HTERT RPE-1 (cell line): Measurements from ENCODE around the gene TLE5.
"Not testable (repeated sequence)": the region's sequence is repeated elsewhere in the genome, so short reads cannot be mapped to it uniquely, and the experiment has no call there.

ENCODE experiments used
- in situ Hi-C: fragments of 300-500 bp; cut with MboI; formaldehyde crosslinking; loops from 4 replicates; pipeline ENCODE4 v1.14.3; 2020; ENCODE audit warnings: low sequenced_read_pairs

The TLE5 gene

GRCh38 chr19:3045885-3046697, 16.2 kb downstream of the TLE5 start:
- in situ Hi-C loops = no loop called here

DNA sequence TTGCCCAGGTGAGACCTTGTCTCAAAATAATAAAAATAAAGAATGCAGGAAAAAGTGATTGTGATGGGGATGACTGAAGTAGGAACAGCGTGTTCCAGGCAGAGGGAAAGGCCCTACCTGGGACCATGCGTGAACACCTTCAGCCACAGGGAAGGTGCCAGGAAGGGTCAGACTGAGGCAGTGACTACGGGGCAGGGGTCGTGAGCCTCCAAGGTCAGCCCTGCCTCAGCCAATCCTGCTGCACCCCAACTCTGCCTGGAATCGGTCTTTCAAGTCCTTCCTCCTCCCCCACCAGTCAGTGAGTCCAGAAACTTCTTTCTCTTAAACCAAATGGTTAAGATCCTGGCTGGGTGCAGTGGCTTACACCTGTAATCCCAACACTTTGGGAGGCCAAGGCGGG, 17.1 kb downstream of the TLE5 start:
- in situ Hi-C loops = no loop called here

DNA sequence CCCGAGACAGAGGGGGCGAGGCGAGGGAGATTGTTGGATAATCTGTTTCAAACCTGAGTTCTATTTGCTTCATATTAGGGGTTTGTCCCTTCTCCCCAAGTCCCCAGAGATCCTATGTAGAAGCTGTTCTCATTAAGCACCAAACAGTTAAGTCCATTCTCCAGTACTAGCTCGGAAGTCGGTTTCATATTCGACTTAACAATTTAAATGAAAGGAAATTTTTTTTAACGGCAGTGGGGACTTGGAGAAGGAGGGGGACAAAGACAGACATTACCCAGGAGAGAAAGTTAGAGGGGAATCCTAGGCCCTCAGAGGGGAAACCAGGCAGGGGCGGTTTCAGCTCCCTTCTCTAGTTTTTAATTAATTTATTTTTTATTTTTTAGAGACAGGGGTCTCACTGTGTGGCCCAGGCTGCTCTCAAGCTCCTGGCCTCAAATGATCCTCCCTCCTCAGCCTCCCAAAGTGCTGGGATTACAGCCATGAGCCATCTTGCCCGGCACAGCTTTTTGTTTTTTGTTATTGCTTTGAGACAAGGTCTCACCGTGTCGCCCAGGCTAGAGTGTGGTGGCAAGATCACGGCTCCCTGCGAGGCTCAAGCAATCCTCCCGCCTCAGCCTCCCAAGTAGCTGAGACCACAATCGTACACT, 19.6 kb downstream of the TLE5 start:
- in situ Hi-C loops = no loop called here

DNA sequence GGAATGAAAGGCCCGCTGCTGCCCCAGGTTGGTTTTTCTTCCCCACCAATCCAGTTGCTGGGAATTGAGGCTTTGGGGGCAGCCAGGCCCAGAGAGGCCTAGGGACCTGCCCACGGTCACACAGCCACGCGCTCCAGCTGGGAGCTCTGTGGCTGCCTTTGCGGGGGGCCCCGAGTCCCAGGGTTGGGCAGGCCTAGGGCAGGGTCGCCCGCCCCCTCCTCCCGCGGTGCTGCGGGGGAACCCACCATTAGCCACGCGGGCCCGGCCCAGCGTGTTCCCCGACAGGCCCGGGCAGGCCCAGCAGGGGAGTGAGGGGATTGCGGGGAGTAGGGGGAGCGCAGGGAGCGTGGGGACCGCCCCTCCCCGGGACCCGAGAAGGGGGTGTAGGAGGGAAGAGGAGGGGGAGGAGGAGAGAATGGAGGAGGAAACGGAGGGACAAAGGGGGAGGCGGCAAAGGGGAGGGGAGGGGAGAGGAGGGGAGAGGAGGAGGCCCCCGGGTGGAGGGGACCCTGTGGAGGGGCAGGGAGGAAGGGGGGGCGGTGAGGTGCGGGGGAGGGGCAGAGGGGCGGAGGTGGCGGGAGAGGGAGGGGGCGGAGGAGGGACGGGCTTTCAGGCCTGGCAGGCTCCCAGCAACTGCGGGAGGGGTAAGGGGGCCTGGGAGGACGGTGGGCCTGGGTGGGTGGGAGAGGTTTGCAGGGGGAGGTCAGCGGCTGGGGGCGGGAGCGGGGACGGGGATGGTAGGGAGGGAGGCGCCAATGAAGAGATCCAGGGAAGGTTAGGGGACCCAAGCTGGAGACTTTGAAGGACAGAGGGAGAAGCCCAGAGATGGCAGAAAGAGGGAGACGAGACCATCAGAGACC, 20.3 kb downstream of the TLE5 start:
- in situ Hi-C loops = no loop called here

DNA sequence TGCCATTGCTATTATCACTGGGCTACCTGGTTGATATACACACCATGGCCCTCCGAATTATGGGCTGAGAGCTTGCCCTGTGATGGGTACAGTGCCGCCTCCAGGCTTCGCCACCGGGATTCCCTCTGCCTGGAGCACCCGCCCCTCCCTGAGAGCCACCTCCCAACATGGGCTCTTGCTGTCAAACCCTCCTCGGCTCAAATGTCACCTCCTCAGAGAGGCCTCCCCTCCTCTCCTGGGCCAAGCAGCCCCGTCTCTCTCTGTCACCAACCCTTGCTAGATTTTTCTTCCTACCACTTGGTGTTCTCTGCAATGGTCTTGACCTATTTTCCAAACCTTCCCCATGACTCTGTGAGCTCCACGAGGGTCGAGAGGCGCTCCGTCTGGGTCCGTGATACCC, 21.0 kb downstream of the TLE5 start:
- in situ Hi-C loops = no loop called here

- in situ Hi-C loops = no loop called here
Observed at GRCh38 chr19:3039641-3040077, 22.6 kb downstream of the TLE5 start.

GRCh38 chr19:3039125-3039524, 23.2 kb downstream of the TLE5 start:
- in situ Hi-C loops = no loop called here

DNA sequence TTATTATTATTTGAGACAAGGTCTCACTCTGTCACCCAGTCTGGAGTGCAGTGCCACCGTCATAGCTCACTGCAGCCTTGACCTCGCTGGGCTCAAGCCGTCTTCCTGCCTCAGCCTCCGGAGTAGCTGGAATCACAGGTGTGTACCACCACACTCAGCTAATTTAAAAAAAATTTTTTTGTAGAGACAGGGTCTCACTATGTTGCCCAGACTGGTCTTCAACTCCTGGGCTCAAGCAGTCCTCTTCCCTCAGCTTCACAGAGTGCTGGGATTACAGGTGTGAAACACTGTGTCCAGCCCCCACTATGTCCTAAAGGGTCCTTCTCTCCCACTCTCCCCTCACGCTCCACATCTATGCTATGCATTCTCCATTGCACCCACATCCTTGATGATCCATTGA, 24.1 kb downstream of the TLE5 start:
- in situ Hi-C loops = no loop called here

DNA sequence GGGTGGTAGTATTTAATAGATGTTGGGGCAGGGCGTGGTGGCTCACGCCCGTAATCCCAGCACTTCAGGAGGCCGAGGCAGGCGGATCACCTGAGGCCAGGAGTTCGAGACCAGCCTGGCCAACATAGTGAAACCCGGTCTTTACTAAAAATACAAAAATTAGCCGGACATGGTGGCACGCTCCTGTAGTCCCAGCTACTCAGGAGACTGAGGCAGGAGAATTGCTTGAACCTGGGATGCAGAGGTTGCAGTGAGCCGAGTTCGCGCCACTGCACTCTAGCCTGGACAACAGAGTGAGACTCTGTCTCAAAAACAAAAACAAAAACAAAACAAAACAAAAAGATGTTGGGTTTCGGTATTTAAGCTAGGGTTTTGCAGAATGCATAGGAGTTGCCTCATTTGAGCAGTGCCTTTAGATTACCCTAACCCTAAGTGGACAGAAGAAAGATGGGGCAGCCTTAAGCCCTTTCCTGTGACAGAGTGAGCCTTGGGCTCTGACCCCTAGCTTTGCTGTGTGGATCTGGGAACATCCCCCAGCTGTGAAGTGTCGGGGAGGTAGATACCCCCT, 25.2 kb downstream of the TLE5 start:
- in situ Hi-C loops = not testable (repeated sequence)

- in situ Hi-C loops = no loop called here
Observed at GRCh38 chr19:3036119-3036976, 25.9 kb downstream of the TLE5 start.

DNA sequence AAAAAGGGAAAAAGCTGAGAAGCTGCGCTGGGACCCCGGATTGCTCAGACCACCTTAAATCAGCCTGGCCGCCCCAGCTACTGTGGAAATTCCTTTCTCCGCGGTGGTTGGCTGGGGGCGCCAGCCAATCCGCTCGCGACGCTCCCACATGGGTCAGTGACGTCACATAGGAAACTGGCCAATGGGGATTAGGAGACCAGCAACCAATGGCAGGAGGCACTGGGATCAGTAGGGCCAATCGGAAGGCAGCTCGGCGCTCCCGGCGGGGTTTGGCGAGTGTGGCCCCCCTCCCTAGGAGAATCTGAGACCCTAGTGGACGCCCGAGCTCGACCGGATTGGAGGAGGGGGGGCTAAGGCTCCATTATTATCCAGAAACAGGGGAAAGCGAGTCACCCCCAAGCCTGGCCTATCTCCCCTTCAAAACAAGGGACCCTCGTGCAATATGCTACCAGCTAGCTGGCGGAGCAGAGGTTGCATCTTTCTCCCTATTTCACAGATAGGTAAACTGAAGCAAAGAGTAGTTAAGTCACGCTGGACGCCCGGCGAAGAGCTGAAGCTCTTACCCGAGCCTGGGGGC, 26.7 kb downstream of the TLE5 start:
- in situ Hi-C loops = no loop called here

GRCh38 chr19:3034656-3035541, 27.4 kb downstream of the TLE5 start:
- in situ Hi-C loops = no loop called here

GRCh38 chr19:3034406-3034655, 28.0 kb downstream of the TLE5 start:
- in situ Hi-C loops = no loop called here

GRCh38 chr19:3033595-3034405, 28.5 kb downstream of the TLE5 start:
- in situ Hi-C loops = no loop called here

GRCh38 chr19:3031607-3031867, 30.8 kb downstream of the TLE5 start:
- in situ Hi-C loops = no loop called here

DNA sequence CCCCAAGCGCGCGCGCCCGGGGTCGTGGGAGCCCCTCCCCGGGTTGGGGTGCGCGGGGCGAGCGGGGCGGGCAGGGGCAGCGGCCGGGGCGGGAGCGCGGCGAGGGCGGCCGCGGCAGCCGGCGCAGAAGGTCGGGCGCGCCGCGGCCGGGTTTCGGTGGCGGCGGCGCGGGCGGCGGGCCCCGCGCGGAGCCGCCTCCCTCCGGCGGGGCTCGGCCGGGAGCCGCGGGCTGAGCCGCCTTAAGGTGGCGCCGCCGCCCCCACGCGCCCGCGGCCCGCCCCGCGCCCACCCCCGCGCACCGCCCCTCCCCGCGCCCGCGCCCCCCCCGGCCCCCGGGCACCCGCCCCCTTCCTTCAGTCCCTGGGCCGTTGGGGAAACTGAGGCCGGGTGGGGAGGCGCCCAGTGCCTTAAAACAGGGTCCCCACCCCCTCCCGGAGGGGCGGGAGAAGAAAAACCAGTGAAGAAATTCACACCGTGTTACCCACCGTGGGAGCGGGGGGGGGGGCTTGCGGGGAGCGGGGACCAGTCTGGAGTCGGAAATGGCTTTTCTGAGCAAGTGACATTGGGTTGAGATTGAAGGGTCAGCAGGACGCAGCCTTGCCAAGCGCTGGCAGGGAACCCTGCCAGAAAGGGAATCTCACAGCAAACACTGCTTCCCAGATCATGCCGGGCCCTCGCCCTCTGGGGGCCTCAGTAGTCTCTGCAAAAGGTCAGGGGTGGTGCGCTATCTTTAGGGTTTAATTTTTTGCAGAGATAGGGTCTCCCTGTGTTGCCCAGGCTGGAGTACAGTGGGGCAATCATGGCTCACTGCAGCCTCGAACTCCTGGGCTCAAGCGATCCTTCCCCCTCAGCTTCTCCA, 33.0 kb downstream of the TLE5 start, which contains the start of gene TLE2:
TSS of gene TLE2 (minus strand) at position 216 of the 859 bp plus-strand sequence. CDS start 376 bp downstream, outside the sequence.
- in situ Hi-C loops = no loop called here

DNA sequence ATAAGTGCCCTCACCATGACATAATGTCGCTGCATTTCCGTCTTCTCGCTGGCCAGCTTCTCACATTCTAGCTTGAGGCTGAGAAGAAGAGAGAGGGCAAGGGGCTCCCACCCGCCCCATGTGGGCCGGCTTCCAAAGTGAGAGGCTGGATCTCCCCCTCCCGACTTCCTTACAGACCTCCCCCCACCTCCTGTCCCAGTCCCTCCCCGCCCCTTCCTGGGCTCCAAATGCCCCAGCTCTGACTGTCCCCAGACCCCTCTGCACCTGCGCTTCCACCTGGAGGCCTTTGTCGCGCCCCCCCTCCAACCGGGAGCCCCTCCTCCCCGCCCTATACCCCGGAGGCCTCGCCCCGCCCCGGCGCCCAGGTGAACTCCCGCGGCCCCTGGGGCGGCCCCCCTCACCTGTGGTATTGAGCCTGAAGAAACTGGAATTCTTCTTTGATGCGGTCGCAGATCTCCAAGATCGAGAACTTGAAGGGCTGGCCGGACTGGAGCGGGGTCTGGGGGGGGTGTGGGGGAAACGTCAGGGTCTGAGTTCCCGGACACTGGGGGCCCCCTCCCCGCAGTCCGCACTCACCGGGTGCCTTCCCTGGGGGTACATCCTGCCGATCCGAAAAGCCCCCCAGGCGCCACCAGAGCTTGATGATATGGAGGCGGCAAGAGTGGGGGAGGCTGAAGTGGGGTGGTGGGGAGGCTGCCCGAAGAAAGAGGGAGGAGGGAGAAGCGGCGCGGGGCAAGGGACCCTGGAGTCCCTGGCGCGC, 33.8 kb downstream of the TLE5 start:
- in situ Hi-C loops = no loop called here
